SK-N-SH (cell line): ENCODE results near the gene NEUROG1.

Experiments
- CTCF ChIP-seq: fragments of 200-600 bp; sonication (generic); IDR thresholded peaks from 2 replicates; pipeline ENCODE4 v1.6.1; 2017; ENCODE audit warnings: antibody characterized with exemption, mild to moderate bottlenecking, moderate library complexity
- MAX ChIP-seq: IDR thresholded peaks from 2 replicates; pipeline ENCODE4 v1.4.0; 2012; ENCODE audit warnings: low read depth
- MXI1 ChIP-seq: IDR thresholded peaks from 2 replicates; pipeline ENCODE4 v1.6.1; 2012; ENCODE audit warnings: mild to moderate bottlenecking, low read depth, low read length, improper control_type of control experiment
- RCOR1 ChIP-seq: fragments of 150-350 bp; IDR thresholded peaks from 2 replicates; pipeline ENCODE4 v1.6.1; 2017; ENCODE audit warnings: antibody characterized with exemption, low read length
- TEAD4 ChIP-seq: IDR thresholded peaks from 2 replicates; pipeline ENCODE4 v1.4.0; 2012; ENCODE audit warnings: mild to moderate bottlenecking, borderline replicate concordance; ENCODE audit not compliant: insufficient read depth

- no peak for TF ChIP-seq MAX
- no peak for TF ChIP-seq CTCF
- TF ChIP-seq TEAD4, result no peak
- no peak for TF ChIP-seq RCOR1
- TF ChIP-seq MXI1, result no peak
These were observed 31.9 kb upstream of the NEUROG1 start for GRCh38 chr5:135567661-135568060.
